Suprapubic skin (tissue), 3 donors: ENCODE measurements around the gene RALGPS1.

Experiments
- EP300 ChIP-seq: sonication (generic); formaldehyde crosslinking; IDR thresholded peaks from one replicate; pipeline ENCODE4 v1.6.1; 2017; ENCODE audit warnings: antibody characterized with exemption
- TF ChIP-seq, protein P1 (sequence below), 2 donors: fragments of 200-600 bp in 1 of 2; fragments of 450-650 bp in 1 of 2; sonication (generic) in 1 of 2; IDR thresholded peaks; one replicate each; pipeline ENCODE4 v1.5.1; 2016 to 2019; ENCODE audit warnings: antibody characterized with exemption in 2 of 2, mild to moderate bottlenecking in 1 of 2, moderate library complexity in 1 of 2

DNA sequence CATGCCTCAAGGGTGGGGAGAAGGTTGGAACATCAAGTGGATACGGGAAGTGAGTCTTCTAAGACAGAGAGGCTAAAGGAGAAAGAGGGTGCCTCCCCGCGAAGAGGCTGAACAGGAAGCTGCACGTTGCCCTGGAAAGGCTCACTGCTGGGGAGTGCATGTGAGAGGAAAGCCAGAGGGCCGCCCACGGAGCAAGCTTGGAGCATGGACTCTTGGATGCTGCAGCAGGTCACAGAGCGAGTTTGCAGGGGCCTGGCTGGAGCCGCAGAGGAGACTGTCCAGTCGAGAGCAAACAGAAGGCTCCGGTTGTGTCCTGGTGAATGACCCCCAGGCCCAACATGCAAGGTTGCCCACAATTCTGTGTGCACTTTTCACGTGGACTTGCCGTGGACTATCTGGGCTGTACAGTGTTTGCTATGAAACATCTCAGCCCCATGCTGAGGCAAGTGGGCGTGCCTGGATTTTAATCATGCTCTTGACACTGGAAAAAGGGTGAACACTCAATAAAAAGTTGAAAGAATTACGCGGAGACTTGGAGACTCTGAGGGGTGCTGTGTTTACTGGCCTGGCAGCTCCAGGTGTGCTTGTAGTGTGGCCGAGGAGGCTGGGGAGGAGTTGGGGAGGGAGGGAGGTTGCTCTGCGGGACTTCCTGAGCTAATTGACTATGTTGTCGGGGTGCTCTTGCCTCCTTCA is 295.5 kb downstream of the RALGPS1 start:
- TF ChIP-seq, protein P1, sequence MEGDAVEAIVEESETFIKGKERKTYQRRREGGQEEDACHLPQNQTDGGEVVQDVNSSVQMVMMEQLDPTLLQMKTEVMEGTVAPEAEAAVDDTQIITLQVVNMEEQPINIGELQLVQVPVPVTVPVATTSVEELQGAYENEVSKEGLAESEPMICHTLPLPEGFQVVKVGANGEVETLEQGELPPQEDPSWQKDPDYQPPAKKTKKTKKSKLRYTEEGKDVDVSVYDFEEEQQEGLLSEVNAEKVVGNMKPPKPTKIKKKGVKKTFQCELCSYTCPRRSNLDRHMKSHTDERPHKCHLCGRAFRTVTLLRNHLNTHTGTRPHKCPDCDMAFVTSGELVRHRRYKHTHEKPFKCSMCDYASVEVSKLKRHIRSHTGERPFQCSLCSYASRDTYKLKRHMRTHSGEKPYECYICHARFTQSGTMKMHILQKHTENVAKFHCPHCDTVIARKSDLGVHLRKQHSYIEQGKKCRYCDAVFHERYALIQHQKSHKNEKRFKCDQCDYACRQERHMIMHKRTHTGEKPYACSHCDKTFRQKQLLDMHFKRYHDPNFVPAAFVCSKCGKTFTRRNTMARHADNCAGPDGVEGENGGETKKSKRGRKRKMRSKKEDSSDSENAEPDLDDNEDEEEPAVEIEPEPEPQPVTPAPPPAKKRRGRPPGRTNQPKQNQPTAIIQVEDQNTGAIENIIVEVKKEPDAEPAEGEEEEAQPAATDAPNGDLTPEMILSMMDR (IDR thresholded peaks at IDR 0.05) = no peak
- TF ChIP-seq EP300 = no peak
